A172 (cell line): ENCODE data around the gene U2AF2. TPM values are rescaled to one million over a fixed set of nuclear protein-coding genes. Genes with fewer than 3 reads are reported as not detected.

Experiments
- DNase-seq: peaks from one replicate; pipeline ENCODE4 v3.0.0-alpha.2; 2015; ENCODE audit warnings: low spot score
- total RNA-seq: library from RNA; depleted of rRNA; stranded (reverse); fragments of >200 nt; shearing (Covaris generic); gene quantifications from 2 replicates; pipeline ENCODE4 v1.2.3, GENCODE V29; 2014

The U2AF2 gene
- total RNA-seq, 1 experiment from 2014 or later: 143 TPM

- DNase-seq: no peak
Measured at GRCh38 chr19:55689411-55690108, 34.7 kb downstream of the U2AF2 start.

- no peak for DNase-seq
Measured at GRCh38 chr19:55690109-55690768, 35.4 kb downstream of the U2AF2 start.

- no peak for DNase-seq
Measured at GRCh38 chr19:55690769-55691545, 36.1 kb downstream of the U2AF2 start.

GRCh38 chr19:55691561-55692481 is 37.0 kb downstream of the U2AF2 start:
- no peak for DNase-seq

DNA sequence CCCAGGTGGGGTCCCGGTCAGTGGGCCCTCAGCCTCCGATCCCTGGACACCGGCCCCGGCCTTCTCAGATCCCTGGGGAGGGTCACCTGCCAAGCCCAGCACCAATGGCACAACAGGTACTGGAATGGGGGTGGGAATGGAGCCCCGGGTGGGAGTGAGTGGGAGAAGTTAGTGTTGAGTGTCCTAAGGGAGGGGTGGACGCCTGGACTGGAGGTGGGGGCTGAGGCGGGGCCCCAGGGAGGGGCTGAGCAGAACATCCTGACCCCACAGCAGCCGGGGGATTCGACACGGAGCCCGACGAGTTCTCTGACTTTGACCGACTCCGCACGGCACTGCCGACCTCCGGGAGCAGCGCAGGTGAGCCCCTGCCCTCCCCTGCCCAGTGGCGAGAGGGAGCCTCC is 37.8 kb downstream of the U2AF2 start:
- no peak for DNase-seq

DNA sequence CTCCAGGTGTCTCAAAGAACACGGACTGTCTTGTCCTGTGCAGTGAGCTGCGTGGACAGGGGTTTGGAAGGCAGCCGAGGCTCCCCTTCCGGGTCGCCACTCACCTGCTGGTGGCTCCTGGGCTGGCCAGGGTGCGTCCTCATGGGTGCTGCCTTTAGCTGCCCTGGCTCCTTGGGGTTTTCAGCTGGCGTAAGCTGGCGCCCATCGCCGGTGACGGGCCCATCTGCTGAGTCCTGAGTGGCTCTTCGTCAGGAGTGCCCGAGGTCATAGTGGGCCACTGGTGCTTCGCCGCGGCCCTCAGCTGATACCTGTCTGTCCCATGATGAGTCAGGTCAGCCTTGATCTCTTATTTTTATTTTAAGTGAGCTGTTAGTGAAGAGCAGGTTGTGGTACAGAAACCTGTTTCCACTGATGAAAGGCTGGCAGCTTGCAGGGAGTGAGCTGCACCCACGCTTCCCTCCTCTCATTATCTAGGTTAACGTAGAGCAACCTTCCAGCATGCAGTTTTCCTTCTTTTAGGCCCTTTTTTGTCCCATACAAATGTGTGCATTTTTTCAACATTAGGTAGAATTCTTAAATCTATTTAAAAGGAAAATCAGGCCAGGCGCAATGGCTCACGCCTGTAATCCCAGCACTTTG is 38.6 kb downstream of the U2AF2 start:
- DNase-seq: no peak

DNA sequence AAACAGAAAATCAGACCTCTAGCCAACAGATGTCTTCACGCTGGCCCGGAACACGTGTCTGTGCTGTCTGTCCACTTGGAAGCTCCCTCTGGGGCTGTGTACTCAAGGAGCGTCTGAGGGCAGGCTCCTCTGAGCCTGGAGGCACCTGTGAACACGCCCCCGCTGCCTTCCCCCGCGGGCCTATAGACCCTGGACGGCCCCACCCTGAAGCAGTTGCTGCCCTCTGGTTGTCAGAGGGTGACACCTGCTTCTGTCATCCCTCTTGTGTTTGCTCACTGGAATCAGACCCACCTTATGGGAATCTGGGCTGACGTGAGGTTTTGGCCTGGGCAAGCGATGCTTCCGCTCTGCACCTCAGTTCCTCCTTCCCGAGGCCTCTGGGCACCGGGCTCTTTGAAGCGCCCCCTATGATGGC is 39.4 kb downstream of the U2AF2 start:
- DNase-seq: no peak

- no peak for DNase-seq
Measured at GRCh38 chr19:55694656-55695491, 40.0 kb downstream of the U2AF2 start.

DNA sequence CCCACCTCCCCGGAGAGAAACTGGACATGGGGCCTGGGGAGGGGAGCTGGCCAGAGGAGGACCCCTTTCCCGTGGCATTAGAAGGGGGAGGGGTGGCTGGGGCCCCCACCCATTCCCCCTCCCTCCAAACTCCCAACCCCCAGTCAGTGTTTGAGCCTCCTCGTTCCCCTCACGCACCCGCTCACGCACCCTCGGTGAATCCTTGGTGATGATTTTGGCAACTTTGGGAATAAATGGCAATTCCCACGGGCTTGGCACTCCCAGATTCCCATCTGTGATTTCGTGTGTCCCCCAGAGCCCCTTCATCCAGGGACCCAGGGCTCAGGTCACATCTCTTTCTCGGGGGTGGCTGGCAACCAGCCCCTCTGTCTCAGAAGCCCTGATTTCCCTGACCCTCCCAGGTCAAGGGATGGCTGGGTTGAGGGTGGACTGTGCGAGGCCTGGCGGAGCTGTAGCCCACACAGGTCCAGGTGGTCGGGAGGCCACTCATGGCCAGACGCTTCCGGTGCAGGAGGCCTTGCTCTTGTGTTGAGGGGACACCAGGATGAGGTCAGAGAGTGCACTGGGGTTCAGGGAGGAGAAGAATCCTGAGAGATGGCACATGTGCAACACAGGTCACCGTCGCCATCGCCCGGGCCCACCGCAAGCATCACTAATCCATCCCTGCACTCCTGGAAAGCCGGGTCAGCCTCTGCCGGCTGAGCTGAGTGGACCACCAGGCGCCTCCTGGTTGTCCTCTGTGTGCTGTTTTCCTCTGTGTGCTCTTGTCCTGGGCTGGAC is 40.9 kb downstream of the U2AF2 start:
- DNase-seq: no peak

DNA sequence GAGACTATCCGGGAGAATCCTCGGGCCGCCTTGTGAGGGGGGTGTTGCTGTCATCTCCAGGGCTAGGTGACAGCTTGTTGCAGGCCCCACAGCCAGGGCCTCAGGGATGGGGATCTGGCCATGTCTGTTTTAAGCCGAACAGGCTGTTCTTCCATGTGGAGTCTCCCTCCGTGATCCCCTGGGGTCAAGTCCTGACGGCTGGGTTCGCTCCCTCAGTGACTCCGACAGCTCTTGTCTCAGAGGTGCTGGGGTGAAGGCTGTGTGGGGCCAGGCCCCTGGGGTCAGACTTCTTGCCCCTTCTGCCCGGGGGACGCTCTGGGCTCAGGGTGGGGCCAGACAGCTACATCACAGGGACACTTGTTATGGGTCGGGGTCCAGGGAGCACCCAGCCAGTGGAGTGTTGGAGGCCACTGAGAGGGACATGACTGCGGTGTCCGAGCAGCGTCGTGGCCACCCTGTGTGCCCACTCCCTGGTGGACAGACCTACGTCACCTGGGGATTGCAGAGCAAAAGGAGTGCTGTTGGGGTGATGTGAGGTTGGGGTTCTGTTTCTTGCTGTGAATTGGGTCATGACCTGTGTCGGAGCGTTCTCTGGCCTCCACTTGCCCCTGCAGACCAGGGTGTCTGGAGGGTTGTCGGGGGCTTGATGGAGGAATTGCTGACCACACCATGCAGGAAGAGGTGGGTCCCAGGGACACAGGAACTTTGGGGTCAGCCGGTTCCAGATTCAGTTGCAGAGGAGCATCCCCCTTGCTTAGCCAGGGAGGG is 41.6 kb downstream of the U2AF2 start:
- DNase-seq: no peak

GRCh38 chr19:55697069-55697440 is 42.2 kb downstream of the U2AF2 start:
- no peak for DNase-seq

GRCh38 chr19:55697698-55698097 is 42.9 kb downstream of the U2AF2 start:
- no peak for DNase-seq

GRCh38 chr19:55698256-55698655 is 43.4 kb downstream of the U2AF2 start:
- no peak for DNase-seq

- no peak for DNase-seq
Measured at GRCh38 chr19:55699221-55699620, 44.4 kb downstream of the U2AF2 start.

DNA sequence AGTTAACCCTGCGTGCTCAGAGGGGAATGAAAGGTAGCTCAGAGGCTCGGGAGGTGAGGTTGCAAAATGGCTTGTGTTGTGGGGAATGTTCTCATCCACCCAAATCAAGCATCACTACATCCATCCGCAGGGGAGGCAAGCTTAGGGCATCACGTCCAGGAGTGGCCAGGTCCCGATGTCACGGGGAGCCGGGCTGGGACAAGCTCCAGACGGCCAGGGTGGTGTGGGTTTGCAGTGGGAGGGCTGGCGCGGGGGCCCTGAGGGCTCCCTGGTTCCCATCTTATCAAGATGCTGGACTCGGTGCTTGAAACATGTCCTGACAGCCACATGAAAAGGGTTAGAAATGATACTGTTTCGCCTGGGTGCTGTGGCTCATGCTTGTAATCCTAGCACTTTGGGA is 46.0 kb downstream of the U2AF2 start:
- DNase-seq: no peak

- DNase-seq: no peak
Measured at GRCh38 chr19:55702131-55702627, 47.3 kb downstream of the U2AF2 start.

DNA sequence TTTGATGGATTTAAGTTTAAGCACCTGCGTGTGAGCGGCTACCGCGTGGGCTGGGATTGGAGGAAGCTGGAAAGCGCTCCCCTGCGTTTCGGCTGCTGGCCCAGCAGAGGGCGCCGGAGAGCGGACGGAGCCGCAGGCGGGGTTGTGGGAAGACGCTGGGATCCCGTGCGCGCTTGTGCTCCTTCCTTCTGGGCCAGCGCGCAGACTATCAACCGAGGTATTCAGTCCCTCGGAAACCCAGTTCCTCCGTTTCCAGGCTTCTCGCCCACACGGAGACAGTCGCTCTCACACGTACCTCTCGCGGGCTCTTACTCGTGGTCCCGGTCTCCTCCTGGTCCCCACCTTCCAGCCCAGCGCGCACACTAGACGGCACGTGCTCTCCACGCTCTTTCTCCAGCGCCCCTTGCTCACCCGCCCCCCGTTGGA is 49.0 kb downstream of the U2AF2 start:
- no peak for DNase-seq

GRCh38 chr19:55704494-55705245 is 49.8 kb downstream of the U2AF2 start:
- no peak for DNase-seq
